D341Med (cell line): ENCODE data around the gene NEAT1.
"Not testable (repeated sequence)": the region's sequence is repeated elsewhere in the genome, so short reads cannot be mapped to it uniquely, and the experiment has no call there.

Experiments
- DNase-seq: peaks from one replicate; pipeline ENCODE4 v3.0.0; 2012; ENCODE audit warnings: low spot score

NEAT1 gene

DNA sequence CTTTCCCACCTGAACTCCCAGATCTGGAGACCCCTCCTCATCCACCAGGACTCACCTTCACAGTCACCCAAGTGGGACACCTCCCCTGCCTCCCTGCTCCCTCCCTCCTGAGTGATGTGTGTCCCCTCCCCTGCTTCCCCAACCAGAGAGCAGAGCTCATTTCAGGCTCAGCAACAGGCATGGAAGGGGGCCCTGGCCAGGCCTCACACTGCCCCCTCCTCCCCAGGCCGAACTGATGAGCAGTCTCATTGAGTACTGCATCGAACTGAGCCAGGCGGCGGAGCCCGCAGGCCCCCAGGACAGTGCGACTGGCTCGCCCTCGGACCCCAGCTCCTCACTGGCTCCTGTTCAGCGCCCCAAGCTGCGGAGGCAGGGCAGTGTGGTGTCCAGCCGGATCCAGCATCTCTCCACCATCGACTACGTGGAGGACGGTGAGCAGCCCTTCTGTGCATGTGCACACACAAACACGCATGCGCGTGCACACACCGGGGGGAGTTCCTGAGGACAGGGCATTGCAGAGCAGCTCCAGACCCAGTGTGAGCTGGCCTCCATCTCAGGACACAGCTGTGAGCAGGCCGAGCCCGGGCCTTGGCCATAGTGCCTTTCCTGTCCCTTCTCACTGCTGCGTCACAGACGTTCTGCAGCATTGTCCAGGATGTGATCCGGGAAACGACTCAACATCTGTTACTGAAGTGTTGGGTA is 17.8 kb upstream of the NEAT1 start:
- no peak for DNase-seq

DNA sequence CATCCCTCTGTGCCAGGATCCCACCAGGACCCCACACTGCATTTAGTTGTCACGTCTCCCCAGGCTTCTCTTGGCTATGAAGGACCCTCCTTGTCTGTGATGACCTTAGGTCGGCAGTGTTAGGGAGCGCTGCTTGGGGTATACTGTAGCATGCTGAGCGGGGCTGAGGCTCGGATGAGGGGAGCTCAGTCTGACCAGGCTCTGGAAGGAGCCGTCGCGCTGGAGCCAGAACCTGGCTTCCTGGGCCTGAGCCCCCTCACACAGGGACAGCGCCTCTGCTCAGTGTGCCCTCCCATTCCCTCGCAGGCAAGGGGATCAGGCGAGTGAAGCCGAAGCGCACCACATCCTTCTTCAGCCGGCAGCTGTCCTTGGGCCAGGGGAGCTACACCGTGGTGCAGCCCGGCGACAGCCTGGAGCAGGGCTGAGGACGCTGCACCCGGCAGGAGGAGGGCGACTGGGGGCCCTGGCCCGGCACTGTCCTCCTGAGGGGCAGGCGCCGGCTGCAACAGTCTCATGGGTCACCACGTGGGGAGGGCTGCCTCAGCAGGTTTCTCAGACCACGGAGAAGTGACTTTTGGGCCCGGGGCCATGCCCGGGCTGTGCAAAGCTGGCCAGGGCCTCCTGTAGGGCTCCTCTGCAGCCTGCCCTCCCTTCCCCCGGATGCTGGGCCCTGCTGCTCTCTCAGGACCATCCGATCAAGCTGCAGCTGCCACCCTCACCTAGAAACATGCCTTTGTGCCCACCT is 11.5 kb upstream of the NEAT1 start:
- DNase-seq: peak; percentile 14

DNA sequence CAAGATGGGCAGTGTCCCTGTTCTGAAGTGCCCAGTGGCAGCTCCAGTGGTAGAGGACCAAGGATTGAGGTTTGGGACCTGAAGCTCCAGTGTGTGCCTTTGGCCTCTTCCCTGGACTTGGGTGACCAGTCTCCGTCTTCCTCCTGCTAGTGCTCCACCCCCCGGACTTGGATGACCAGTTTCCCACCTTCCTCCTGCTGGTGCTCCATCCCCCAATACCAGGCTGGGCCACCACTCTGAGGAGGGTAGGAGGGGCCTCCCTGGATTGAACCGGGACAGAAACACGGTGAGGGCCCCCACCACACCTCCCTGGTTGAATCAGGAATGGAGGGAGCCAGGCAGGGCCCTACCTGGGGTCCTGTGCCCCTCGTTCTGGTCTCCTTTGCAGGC is 10.9 kb upstream of the NEAT1 start:
- DNase-seq: no peak

DNA sequence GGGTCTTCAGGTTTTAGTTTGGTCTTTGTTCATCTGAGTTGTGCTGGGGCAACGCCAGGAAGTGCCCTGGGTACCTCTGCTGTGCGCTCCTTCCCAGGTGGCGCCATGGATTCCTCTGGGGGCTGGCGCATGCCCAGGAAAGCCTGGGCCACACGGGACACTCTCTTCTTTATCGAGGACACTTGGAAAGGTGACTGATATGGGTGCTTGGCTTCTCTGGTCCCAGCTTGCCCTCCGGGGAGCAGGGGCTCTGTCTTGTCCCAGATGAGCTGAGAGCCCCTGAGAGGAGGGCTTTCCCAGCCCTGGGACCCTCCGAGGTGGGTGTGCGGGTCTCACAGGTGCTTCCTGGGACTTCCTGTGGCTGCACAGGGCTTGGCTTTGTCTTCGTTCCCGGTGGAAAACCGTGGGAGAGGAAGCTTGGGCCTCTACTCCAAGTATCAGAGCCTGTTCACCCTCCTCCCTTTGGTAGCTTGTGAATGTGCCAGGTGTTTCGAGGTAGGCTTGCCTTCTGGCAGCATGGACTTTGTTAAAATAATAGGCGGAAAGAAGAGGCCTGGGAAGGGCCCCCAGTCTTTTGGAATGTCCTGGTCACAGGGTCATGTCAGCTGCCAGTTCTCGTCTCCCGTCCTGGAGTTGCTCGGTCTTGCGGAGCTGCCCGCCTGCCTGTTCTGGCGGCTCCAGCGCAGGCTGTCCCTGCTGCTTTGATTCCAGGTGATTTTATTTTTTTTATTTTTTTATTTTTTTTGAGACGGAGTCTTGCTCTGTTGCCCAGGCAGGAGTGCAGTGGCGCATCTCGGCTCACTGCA is 10.1 kb upstream of the NEAT1 start:
- DNase-seq: peak; percentile 6

DNA sequence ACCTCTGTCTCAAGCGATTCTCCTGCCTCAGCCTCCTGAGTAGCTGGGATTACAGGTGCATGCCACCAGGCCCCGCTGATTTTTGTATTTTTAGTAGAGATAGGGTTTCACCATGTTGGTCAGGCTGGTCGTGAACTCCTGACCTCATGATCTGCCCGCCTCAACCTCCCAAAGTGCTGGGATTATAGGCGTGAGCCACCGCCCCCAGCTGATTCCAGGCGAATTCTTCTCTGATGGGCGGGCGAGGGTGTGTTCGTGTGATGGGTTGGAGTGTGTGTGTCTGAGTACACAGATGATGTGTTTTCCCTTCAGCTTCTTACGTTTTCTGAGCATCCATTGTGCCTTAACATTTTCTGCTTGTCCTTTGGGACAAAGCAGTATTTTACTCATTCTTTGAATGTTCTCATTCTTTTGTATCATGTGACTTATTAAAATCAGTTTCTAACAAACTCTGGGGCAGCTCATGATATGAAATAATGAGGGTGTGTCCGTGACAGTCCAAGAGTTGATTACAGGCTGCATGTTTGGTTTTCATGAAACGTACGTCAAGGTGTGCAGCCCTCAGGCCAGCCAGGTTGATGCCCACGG is 9.4 kb upstream of the NEAT1 start:
- DNase-seq: not testable (repeated sequence)

DNA sequence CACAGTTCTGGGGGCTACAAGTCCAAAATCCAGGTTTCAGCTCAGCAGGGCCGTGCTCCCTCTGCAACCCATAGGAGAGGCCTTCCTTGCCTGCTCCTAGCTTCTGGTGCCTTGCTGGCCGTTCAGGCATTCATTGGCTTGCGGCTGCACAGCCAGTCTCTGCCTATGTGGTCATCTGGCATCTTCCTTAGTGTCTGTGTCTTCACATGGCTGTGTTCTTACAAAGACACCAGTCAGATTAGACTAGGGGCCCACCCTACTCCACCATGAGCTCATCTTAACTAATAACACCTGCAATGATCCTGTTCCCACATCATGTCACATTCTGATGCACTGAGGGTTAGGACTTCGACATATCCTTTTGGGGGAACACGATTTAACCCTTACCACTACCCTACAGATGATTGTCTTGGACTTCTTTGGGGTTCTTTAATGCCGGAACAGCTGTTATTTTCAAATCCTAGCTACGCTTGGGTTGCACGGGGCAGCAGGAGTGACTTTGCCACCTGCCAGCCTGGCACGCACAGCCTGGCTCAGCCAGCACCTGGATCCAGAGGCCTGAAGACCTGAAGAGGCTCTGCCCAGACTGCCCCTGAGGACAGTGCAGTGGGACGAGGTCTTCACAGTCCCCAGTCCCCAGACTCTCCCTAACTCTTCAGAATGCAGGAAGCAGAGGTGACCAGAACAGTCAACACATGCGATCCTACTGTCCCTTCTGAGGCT is 7.7 kb upstream of the NEAT1 start:
- DNase-seq: no peak

DNA sequence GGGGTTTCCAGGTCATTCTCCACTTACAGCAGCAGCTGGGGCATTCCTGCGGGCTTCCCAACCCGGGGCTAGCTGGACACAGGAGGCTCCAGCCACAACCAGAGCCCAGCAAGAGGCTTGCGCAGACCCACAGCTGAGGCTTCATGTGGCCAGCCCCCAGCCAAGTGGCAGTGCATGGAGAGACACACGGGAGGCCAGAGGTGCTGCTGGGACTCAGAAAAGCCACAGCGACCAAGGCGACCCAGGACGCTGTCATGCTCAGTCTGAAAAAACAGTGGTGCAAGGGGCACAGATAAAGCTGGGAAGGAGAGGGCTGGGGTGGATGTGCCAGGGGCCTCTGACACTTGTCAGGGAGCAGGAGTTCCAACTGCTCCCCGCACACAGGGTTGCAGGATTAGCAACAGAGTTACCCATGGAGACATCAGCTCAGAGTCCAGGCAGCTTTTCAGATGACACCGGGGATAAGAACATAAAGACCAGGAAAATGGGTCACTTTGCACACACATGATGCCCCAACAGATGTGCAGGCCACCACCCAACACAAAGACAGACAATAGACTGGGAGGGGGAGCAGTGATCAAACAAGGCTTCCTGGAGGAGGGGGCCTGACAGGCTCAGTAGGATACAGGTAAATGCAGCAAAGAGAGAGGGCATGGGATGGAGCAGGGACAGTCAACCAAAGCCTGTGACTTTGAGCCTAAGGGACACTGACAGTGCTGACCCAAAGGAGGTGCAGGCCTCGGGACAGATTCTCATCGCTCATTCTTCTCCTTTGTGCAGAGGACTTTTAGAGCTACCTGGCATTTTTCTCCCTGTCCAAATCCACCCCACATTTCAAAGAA is 6.9 kb upstream of the NEAT1 start:
- DNase-seq: no peak

DNA sequence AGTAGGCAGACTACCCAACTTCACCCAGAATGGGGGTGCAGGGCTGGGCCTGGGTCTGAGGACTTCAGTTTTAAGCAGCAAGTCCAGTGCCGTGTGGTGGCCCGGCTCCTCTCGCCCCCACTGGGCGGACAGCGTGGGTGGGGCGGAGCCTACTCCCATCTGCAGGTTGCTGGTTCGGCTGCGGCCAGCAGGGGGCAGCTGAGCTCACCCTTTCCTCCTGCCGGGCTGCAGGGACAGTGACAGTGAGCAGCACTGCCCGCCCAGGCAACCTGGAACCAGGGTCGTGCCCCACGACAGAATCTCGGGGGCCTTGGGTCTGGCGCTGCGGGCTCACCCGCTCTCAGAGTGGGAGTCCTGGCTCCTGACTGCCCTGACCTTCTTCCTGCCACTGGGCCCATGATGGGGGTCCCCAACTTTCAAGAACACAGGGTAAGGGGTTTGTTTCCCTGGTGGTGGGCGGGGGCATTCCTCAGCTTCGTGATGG is 6.2 kb upstream of the NEAT1 start:
- peak; percentile 94 for DNase-seq

DNA sequence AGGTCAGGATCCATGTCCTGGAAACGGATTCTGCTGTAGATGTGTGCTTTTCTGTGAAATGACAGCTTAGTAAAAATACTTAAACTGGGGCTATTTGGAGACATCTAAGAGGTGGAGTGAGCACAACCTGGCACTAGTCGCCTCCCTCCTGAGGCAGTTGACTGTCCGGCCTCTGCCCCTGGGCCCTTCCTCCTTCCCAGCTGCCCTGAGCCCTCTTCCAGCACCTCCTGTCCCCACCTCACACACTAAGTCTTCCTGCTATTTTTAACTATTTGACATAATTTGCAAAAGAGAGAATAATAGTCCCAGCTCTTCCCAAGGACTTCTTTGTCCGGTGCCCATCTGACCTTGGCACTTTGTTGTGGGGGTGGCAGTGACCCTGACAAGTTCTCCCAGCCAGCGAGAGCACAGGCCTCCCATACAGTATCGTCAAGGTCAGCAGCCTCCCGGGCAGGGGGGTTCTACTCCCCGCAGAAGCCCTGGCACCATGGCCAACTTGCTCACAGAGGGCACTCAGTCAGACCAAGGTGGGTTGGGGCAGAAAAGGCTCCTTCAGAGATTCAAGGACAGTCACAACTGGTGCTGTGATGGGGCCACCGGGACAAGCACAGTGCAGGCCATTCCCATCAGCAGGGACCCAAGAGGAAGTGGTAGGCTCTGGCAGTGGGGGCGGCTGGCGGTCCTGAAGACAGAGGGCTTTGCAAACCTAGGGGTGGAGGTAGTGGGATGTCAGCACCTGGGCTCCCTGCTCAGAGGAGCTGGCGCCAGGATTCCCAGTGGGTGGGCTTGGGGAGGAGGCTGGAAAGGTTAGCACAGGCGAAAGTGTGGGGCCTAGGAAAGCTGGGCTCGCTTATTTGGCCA is 5.5 kb upstream of the NEAT1 start:
- DNase-seq: no peak

DNA sequence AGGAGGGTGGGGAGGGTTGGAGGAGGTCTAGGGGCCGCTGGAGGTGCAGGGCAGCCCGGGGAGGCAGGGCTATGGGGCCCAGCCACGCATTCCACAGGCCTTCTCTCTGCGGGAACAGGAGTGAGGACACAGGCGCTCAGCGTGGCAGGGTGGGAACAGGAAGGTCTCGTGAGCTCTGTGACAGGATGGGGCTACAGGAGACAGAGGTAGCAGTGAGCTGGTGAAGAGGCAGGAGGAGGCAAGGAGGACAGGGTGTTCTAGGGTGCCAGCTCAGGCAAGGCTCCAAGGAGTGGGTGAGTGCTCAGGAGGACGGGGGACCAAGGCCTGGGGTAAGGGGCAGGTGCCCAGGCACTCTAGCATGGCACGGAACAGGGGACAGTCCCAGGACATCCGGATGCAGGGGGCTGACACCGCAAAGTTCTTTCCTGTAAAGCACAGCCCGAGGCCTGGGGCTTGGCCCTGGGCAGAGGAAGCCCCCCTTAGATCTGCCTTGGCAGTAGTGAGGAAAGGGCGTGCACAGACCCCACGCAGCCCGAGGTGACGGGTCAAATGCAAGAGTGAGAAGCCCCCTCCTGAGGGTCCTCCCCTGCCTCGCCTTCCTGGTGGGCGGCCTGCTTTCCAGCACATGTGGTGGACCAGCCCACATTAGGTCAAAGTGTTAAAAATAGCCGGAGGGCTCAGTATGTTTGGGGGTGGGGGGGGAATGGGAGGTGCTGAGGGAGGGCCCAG is 4.7 kb upstream of the NEAT1 start:
- DNase-seq: no peak

DNA sequence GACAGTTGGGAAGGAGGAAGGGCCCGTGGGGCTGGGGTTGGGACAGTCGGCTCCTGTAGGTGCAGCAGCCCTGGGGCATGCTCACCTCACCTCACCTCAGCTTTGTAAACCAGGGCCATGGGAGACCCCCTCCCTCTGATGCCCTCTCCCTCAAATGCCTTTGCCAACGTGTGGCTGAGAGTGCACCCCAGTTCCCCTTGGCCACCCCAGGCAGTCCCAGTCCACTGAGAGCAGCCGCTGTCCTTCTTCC is 4.2 kb upstream of the NEAT1 start:
- no peak for DNase-seq

DNA sequence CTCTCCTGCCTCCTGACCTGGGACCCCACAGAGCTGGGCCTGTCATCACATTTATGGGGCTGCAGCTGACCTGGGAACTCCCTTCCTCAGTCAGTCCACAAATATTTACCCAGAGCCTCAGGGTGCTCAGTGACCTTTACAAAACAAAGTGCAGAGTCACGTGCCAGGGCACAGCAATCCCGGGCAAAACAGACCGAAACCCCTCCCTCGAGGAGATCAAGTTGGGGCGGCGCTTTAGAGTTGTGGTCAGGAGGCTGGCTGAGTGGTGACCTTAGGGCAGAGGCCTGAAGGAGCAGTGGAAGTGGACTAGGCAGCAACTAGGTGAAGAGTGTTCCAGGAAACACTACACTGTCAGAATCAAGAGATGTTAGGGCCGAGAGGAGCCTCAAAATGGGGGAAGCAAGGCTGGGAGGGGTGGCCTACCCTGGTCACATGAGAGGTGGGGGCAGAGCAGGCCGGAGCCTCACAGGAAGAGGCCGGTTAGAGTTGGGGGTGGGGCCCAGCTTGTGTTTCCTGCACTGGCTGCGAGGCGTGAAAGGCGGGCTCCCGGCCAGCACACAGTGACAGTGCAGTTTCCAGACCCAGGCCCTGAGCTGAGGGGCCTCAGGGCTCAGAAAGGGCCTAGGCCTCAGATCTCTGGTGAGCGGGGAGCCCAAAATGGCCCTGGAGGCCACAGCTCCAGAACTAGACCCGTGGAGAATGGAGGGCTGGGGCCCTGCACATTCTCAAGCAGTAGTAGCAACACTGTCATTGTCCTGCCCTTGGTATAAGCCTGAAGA is 3.7 kb upstream of the NEAT1 start:
- DNase-seq: peak; percentile 80

DNA sequence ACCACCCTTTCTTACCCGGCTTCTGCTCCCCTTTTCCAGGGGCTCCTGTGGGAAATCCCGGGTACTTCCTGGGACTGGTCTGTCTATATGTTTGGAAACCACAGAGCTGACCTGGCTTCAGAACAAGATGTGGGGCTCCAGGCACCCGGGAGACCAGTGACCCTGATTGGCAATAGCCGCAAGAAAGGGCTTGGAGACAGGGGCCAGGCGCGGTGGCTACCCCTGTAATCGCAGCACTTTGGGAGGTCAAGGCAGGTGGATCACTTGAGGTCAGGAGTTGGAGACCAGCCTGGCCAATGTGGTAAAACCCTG is 3.2 kb upstream of the NEAT1 start:
- no peak for DNase-seq

DNA sequence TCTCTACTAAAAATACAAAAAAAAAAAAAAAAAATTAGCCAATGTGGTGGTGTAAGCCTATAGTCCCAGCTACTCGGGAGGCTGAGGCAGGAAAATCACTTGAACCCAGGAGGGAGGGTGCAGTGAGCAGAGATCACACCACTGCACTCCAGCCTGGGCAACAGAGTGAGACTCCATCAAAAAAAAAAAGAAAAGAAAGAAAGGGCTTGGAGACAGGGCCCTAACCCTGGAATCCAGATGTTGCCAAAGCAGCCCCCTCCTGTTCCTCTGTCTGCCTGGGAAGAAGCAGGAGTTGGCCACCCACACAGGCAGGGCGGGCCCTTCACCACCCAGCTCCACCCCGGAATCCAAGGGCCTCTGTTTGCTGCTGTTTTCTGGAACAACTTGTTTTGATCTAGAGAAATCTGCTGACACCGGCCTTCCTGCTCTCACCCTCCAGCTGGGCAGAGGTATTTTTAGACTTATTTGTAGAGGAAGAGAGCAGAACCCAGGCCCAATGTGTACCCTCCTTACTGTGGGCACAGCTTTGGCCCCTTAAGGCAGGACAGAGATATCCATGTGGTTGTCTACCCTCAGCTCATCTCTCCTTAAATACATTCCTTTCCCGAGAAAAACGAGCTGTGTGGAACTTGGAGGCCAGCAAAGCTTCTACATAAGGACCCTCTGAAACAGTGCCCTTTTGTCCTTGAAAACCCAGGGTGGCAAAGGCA is 2.7 kb upstream of the NEAT1 start:
- DNase-seq: peak; percentile 41

DNA sequence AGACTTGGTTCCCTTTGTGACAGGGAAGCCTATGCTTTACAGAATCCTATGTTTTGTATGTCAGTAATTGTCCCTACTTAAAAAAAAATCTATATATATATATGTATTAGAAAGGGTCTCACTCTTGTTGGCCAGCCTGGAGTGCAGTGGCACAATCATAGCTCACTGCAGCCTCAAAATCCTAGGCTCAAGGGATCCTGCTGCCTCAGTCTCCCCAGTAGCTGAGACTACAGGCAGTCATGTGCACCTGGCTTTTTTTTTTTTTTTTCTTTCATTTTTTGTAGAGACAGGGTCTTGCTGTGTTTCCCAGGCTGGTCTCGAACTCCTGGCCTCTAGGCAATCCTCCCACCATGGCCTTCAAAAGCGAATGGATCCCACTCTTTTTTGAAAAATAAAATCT is 2.1 kb upstream of the NEAT1 start:
- no peak for DNase-seq

DNA sequence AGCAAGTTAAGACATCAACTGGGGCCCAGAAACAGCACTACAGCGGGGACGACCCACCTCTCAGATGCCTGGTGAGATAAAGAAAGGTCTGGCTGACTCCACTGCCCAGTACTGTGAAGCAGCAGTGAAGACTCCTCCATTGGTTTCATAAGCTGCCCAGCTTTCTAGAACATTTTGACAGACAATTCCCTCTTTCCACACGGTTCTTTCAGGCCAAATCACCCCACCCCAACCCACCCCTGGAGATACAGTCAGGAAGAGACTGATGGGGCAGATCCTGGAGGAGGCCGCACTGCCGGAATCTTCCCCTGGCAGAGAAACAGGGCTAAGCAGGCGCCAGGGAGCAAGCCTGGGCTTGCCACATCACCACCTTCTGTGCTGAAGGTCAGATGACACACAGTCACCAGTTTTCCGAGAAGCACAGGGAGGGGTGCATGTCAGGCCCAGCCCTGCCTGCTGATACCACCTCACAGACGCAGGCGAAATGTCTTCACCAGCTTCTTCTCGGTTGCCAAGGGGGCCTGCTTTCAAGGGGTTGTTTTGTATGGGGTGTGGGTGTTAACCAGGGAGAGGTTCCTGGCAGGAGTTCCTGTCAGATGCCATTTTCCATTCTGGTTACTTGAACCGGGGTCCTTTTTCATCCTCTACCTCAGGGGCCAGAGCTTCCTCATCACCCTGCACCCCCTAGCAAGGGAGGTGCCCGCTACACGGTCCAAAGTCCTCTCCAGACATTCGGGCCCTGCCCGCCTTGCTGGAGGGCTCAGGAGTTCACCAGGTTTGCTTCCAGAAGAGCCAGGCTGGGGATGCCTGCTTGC is 1.4 kb upstream of the NEAT1 start:
- DNase-seq: peak; percentile 60
